ENCODE data around the gene PRR33.

The PRR33 gene

GRCh38 chr11:1912289-1912878 is 20.7 kb upstream of the PRR33 start:
- Histone ChIP-seq H2AFZ (ENCODE audit: low read depth, low read length) (no peak overlapping the region), H3K4me3 (ENCODE audit: insufficient read depth in 1 of 2, low read depth in 1 of 2, low read length in 2 of 2) (no peak overlapping the region), H3K9me3 (ENCODE audit: control insufficient read depth, low read length) (no peaks in the 10 kb centered on the region), H3K27me3 (ENCODE audit: control insufficient read depth in 1 of 2, insufficient read depth in 1 of 2, low read length in 2 of 2) (peaks cover 7 to 12% of the 10 kb centered on the region in 2 experiments), H3K9ac (ENCODE audit: low read length) (no peak overlapping the region), H3K79me1 (replicated peaks; ENCODE audit: low read length, poor library complexity, severe bottlenecking) (no peaks in the 10 kb centered on the region), H4K91ac (ENCODE audit: low read length) (no peak overlapping the region), H3K4me2 (ENCODE audit: low read length, poor library complexity, severe bottlenecking) (no peak overlapping the region), H3K23ac (ENCODE audit: low read length in 2 of 2) (no peak overlapping the region), H2BK15ac (ENCODE audit: low read depth, poor library complexity, severe bottlenecking) (no peak overlapping the region), H3K14ac (ENCODE audit: low read length in 2 of 2) (no peak overlapping the region), H4K8ac (ENCODE audit: low read length) (no peak overlapping the region), H2BK12ac (ENCODE audit: low read length in 2 of 2) (no peak overlapping the region), H3K36me3 (ENCODE audit: control insufficient read depth in 1 of 2, insufficient read depth in 2 of 2, low read depth in 1 of 2, low read length in 2 of 2) (no peaks in the 10 kb centered on the region), H3K18ac (ENCODE audit: low read depth in 1 of 2, low read length in 2 of 2) (no peak overlapping the region), H3K27ac (ENCODE audit: low read length, poor library complexity, severe bottlenecking) (no peak overlapping the region), H3K4me1 (ENCODE audit: control insufficient read depth, insufficient read depth, low read depth, low read length) (no peaks in the 10 kb centered on the region), H2BK5ac (ENCODE audit: low read depth, low read length, poor library complexity, severe bottlenecking) (no peak overlapping the region), H3K4ac (ENCODE audit: low read depth in 1 of 2, low read length in 2 of 2) (no peak overlapping the region), H2BK120ac (ENCODE audit: low read depth, low read length) (no peak overlapping the region), H2AK5ac (ENCODE audit: low read length, severe bottlenecking) (no peak overlapping the region)
- DNase-seq: no peak
- 87% methylated on average over 11 of the region's 13 CpGs for WGBS

GRCh38 chr11:1909524-1909923 is 17.8 kb upstream of the PRR33 start:
- H2BK12ac ChIP-seq (ENCODE audit: low read length in 2 of 2): no peak overlapping the region
- no peak overlapping the region for H3K9ac ChIP-seq (ENCODE audit: low read length)
- H3K9me3 ChIP-seq (ENCODE audit: control insufficient read depth, low read length): no peaks in the 10 kb centered on the region
- H3K79me1 ChIP-seq (replicated peaks; ENCODE audit: low read length, poor library complexity, severe bottlenecking): no peaks in the 10 kb centered on the region
- no peak overlapping the region for H3K4me2 ChIP-seq (ENCODE audit: low read length, poor library complexity, severe bottlenecking)
- WGBS: 91% methylated on average over 7 of the region's 7 CpGs
- H3K4ac ChIP-seq (ENCODE audit: low read depth in 1 of 2, low read length in 2 of 2): no peak overlapping the region
- no peak overlapping the region for H2AK5ac ChIP-seq (ENCODE audit: low read length, severe bottlenecking)
- H2AFZ ChIP-seq (ENCODE audit: low read depth, low read length): no peak overlapping the region
- DNase-seq: no peak
- no peak overlapping the region for H2BK120ac ChIP-seq (ENCODE audit: low read depth, low read length)
- H3K27me3 ChIP-seq (ENCODE audit: control insufficient read depth in 1 of 2, insufficient read depth in 1 of 2, low read length in 2 of 2): peaks cover 7 to 25% of the 10 kb centered on the region in 2 experiments
- H3K4me3 ChIP-seq (ENCODE audit: insufficient read depth in 1 of 2, low read depth in 1 of 2, low read length in 2 of 2): no peak overlapping the region
- no peak overlapping the region for H3K23ac ChIP-seq (ENCODE audit: low read length in 2 of 2)
- no peak overlapping the region for H2BK15ac ChIP-seq (ENCODE audit: low read depth, poor library complexity, severe bottlenecking)
- no peak overlapping the region for H3K27ac ChIP-seq (ENCODE audit: low read length, poor library complexity, severe bottlenecking)
- no peak overlapping the region for H3K14ac ChIP-seq (ENCODE audit: low read length in 2 of 2)
- no peaks in the 10 kb centered on the region for H3K36me3 ChIP-seq (ENCODE audit: control insufficient read depth in 1 of 2, insufficient read depth in 2 of 2, low read depth in 1 of 2, low read length in 2 of 2)
- no peak overlapping the region for H2BK5ac ChIP-seq (ENCODE audit: low read depth, low read length, poor library complexity, severe bottlenecking)
- no peak overlapping the region for H4K91ac ChIP-seq (ENCODE audit: low read length)
- no peak overlapping the region for H4K8ac ChIP-seq (ENCODE audit: low read length)
- no peaks in the 10 kb centered on the region for H3K4me1 ChIP-seq (ENCODE audit: control insufficient read depth, insufficient read depth, low read depth, low read length)
- H3K18ac ChIP-seq (ENCODE audit: low read depth in 1 of 2, low read length in 2 of 2): no peak overlapping the region

GRCh38 chr11:1908618-1909017 is 16.9 kb upstream of the PRR33 start:
- peak overlapping the region; percentile 74 for H3K9ac ChIP-seq (ENCODE audit: low read length)
- no peaks in the 10 kb centered on the region for H3K36me3 ChIP-seq (ENCODE audit: control insufficient read depth in 1 of 2, insufficient read depth in 2 of 2, low read depth in 1 of 2, low read length in 2 of 2)
- H2BK5ac ChIP-seq (ENCODE audit: low read depth, low read length, poor library complexity, severe bottlenecking): no peak overlapping the region
- H3K9me3 ChIP-seq (ENCODE audit: control insufficient read depth, low read length): no peaks in the 10 kb centered on the region
- H3K4ac ChIP-seq (ENCODE audit: low read depth in 1 of 2, low read length in 2 of 2): no peak overlapping the region
- H2BK15ac ChIP-seq (ENCODE audit: low read depth, poor library complexity, severe bottlenecking): no peak overlapping the region
- no peak overlapping the region for H3K4me2 ChIP-seq (ENCODE audit: low read length, poor library complexity, severe bottlenecking)
- no peak overlapping the region for H3K27ac ChIP-seq (ENCODE audit: low read length, poor library complexity, severe bottlenecking)
- H3K4me1 ChIP-seq (ENCODE audit: control insufficient read depth, insufficient read depth, low read depth, low read length): no peaks in the 10 kb centered on the region
- no peak overlapping the region for H3K18ac ChIP-seq (ENCODE audit: low read depth in 1 of 2, low read length in 2 of 2)
- H4K8ac ChIP-seq (ENCODE audit: low read length): no peak overlapping the region
- H3K27me3 ChIP-seq (ENCODE audit: control insufficient read depth in 1 of 2, insufficient read depth in 1 of 2, low read length in 2 of 2): peaks cover 6 to 27% of the 10 kb centered on the region in 2 experiments
- DNase-seq: no peak
- H3K14ac ChIP-seq (ENCODE audit: low read length in 2 of 2): no peak overlapping the region
- H4K91ac ChIP-seq (ENCODE audit: low read length): no peak overlapping the region
- H2AK5ac ChIP-seq (ENCODE audit: low read length, severe bottlenecking): no peak overlapping the region
- no peak overlapping the region for H2BK120ac ChIP-seq (ENCODE audit: low read depth, low read length)
- H3K79me1 ChIP-seq (replicated peaks; ENCODE audit: low read length, poor library complexity, severe bottlenecking): no peaks in the 10 kb centered on the region
- no peak overlapping the region for H3K23ac ChIP-seq (ENCODE audit: low read length in 2 of 2)
- WGBS: 64% methylated on average over 9 of the region's 9 CpGs
- H2AFZ ChIP-seq (ENCODE audit: low read depth, low read length): no peak overlapping the region
- H2BK12ac ChIP-seq (ENCODE audit: low read length in 2 of 2): no peak overlapping the region
- H3K4me3 ChIP-seq (ENCODE audit: insufficient read depth in 1 of 2, low read depth in 1 of 2, low read length in 2 of 2): peak overlapping the region in 1 of 2 experiments; percentile 58

- no peak overlapping the region for H3K23ac ChIP-seq (ENCODE audit: low read length in 2 of 2)
- no peaks in the 10 kb centered on the region for H3K9me3 ChIP-seq (ENCODE audit: control insufficient read depth, low read length)
- H3K27me3 ChIP-seq (ENCODE audit: control insufficient read depth in 1 of 2, insufficient read depth in 1 of 2, low read length in 2 of 2): peaks cover 6 to 33% of the 10 kb centered on the region in 2 experiments
- no peak overlapping the region for H3K4me2 ChIP-seq (ENCODE audit: low read length, poor library complexity, severe bottlenecking)
- H3K36me3 ChIP-seq (ENCODE audit: control insufficient read depth in 1 of 2, insufficient read depth in 2 of 2, low read depth in 1 of 2, low read length in 2 of 2): no peaks in the 10 kb centered on the region
- no peak overlapping the region for H4K8ac ChIP-seq (ENCODE audit: low read length)
- H4K91ac ChIP-seq (ENCODE audit: low read length): no peak overlapping the region
- WGBS: 83% methylated on average over 14 of the region's 14 CpGs
- no peak for DNase-seq
- H2BK12ac ChIP-seq (ENCODE audit: low read length in 2 of 2): no peak overlapping the region
- H2BK120ac ChIP-seq (ENCODE audit: low read depth, low read length): no peak overlapping the region
- H2AFZ ChIP-seq (ENCODE audit: low read depth, low read length): no peak overlapping the region
- H3K9ac ChIP-seq (ENCODE audit: low read length): no peak overlapping the region
- H3K4me1 ChIP-seq (ENCODE audit: control insufficient read depth, insufficient read depth, low read depth, low read length): no peaks in the 10 kb centered on the region
- H2BK15ac ChIP-seq (ENCODE audit: low read depth, poor library complexity, severe bottlenecking): peak overlapping the region; percentile 12
- H3K18ac ChIP-seq (ENCODE audit: low read depth in 1 of 2, low read length in 2 of 2): no peak overlapping the region
- H3K79me1 ChIP-seq (replicated peaks; ENCODE audit: low read length, poor library complexity, severe bottlenecking): no peaks in the 10 kb centered on the region
- H2BK5ac ChIP-seq (ENCODE audit: low read depth, low read length, poor library complexity, severe bottlenecking): no peak overlapping the region
- no peak overlapping the region for H3K4ac ChIP-seq (ENCODE audit: low read depth in 1 of 2, low read length in 2 of 2)
- H3K4me3 ChIP-seq (ENCODE audit: insufficient read depth in 1 of 2, low read depth in 1 of 2, low read length in 2 of 2): no peak overlapping the region
- no peak overlapping the region for H3K14ac ChIP-seq (ENCODE audit: low read length in 2 of 2)
- H2AK5ac ChIP-seq (ENCODE audit: low read length, severe bottlenecking): no peak overlapping the region
- H3K27ac ChIP-seq (ENCODE audit: low read length, poor library complexity, severe bottlenecking): no peak overlapping the region
Observed at GRCh38 chr11:1906611-1907423, 15.1 kb upstream of the PRR33 start.

All from mesenchymal stem cell (in vitro differentiated cells and primary cell).